ENCODE measurements around the gene MEN1.

- peak; percentile 98 for TF ChIP-seq CTCF (conservative IDR thresholded peaks at IDR 0.05)
- no peak for TF ChIP-seq EZH2 (IDR thresholded peaks at IDR 0.05; ENCODE audit: low read depth)
These were observed 36.8 kb upstream of the MEN1 start for GRCh38 chr11:64846998-64847666.
